NT2/D1 (cell line): Measurements from ENCODE around the gene ADAMTS12.

ENCODE experiments used
- YY1 ChIP-seq: IDR thresholded peaks from 2 replicates; pipeline ENCODE4 v1.6.1; 2011; ENCODE audit not compliant: insufficient read length, insufficient read depth
- ZNF274 ChIP-seq: IDR thresholded peaks from 2 replicates; pipeline ENCODE4 v1.6.1; 2011; ENCODE audit warnings: mild to moderate bottlenecking, low read depth, low read length

- TF ChIP-seq YY1 (no peak), ZNF274 (no peak)
Observed at GRCh38 chr5:33928283-33928682, 36.5 kb upstream of the ADAMTS12 start.
